GM18858 (cell line): ENCODE measurements around the gene BACH2.
A peak's percentile ranks its signal among the peaks of the same experiment; 100 is the strongest.

ENCODE experiments used
- ATAC-seq: cut with Tn5 transposase; IDR thresholded peaks from one replicate; pipeline ENCODE4 v1.9.1; 2021; ENCODE audit not compliant: unreplicated experiment

Gene BACH2

GRCh38 chr6:89951574-89952104 lies 345.0 kb downstream of the BACH2 start:
- ATAC-seq = no peak

GRCh38 chr6:89950879-89951391 lies 345.7 kb downstream of the BACH2 start:
- no peak for ATAC-seq

GRCh38 chr6:89950446-89950845 lies 346.2 kb downstream of the BACH2 start:
- no peak for ATAC-seq

GRCh38 chr6:89948876-89949275 lies 347.8 kb downstream of the BACH2 start:
- no peak for ATAC-seq

- ATAC-seq = no peak
Observed at GRCh38 chr6:89944826-89945407, 351.7 kb downstream of the BACH2 start.

- no peak for ATAC-seq
Observed at GRCh38 chr6:89944181-89944755, 352.4 kb downstream of the BACH2 start.

- no peak for ATAC-seq
Observed at GRCh38 chr6:89942601-89943000, 354.0 kb downstream of the BACH2 start.

- no peak for ATAC-seq
Observed at GRCh38 chr6:89941763-89942497, 354.7 kb downstream of the BACH2 start.

GRCh38 chr6:89941031-89941762 lies 355.4 kb downstream of the BACH2 start:
- ATAC-seq = no peak

GRCh38 chr6:89940225-89941027 lies 356.2 kb downstream of the BACH2 start:
- ATAC-seq = peak; percentile 82

GRCh38 chr6:89939144-89939543 lies 357.5 kb downstream of the BACH2 start:
- ATAC-seq = no peak

GRCh38 chr6:89938014-89938413 lies 358.6 kb downstream of the BACH2 start:
- no peak for ATAC-seq

GRCh38 chr6:89936177-89936576 lies 360.5 kb downstream of the BACH2 start:
- ATAC-seq = no peak

GRCh38 chr6:89934685-89935366 lies 361.8 kb downstream of the BACH2 start:
- no peak for ATAC-seq

GRCh38 chr6:89932245-89932802 lies 364.3 kb downstream of the BACH2 start:
- ATAC-seq = no peak

- no peak for ATAC-seq
Observed at GRCh38 chr6:89930789-89931188, 365.9 kb downstream of the BACH2 start.

GRCh38 chr6:89928604-89929003 lies 368.0 kb downstream of the BACH2 start:
- no peak for ATAC-seq

- ATAC-seq = no peak
Observed at GRCh38 chr6:89927791-89928550, 368.7 kb downstream of the BACH2 start.

GRCh38 chr6:89927264-89927663 lies 369.4 kb downstream of the BACH2 start:
- ATAC-seq = no peak
